Measurements from ENCODE around the gene APCDD1. TPM values are rescaled to one million over a fixed set of nuclear protein-coding genes. Genes with fewer than 3 reads are reported as not detected.

Gene APCDD1
- polyA plus RNA-seq, 1 experiment: 0.01 TPM

DNA sequence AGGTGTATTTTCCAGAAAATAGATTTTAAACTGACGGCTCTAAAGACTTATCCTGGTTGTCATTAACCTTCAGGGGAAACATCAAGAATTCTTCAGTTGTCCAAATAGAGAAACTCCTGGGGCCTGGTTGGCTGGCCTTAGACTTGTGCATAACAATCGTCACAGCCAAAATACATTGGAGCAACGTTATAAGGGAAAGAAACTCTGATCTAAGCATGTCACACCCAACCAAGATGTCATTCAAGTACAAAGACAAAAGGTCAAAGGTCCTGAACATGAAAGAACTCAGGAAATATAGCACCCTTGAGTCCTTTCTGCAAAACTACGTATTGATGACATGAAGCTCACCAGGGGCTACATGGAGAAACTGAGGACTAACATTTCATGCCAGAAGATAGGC is 23.8 kb upstream of the APCDD1 start:
- H3K9me3 ChIP-seq (ENCODE audit: control insufficient read depth, insufficient read depth, low read length): no peaks in the 10 kb centered on the region
- ChIA-PET CTCF (no interaction called here), POLR2A (no interaction called here)
- no peak for DNase-seq (ENCODE audit: low read depth, low spot score)
- no peak overlapping the region for H3K4me3 ChIP-seq (ENCODE audit: low read depth, low read length)
- H3K27ac ChIP-seq (ENCODE audit: low read depth, low read length): no peak overlapping the region
- peaks cover 3% of the 10 kb centered on the region for H3K27me3 ChIP-seq (ENCODE audit: control insufficient read depth, insufficient read depth, low read length)
- TF ChIP-seq, protein P1, sequence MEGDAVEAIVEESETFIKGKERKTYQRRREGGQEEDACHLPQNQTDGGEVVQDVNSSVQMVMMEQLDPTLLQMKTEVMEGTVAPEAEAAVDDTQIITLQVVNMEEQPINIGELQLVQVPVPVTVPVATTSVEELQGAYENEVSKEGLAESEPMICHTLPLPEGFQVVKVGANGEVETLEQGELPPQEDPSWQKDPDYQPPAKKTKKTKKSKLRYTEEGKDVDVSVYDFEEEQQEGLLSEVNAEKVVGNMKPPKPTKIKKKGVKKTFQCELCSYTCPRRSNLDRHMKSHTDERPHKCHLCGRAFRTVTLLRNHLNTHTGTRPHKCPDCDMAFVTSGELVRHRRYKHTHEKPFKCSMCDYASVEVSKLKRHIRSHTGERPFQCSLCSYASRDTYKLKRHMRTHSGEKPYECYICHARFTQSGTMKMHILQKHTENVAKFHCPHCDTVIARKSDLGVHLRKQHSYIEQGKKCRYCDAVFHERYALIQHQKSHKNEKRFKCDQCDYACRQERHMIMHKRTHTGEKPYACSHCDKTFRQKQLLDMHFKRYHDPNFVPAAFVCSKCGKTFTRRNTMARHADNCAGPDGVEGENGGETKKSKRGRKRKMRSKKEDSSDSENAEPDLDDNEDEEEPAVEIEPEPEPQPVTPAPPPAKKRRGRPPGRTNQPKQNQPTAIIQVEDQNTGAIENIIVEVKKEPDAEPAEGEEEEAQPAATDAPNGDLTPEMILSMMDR (IDR thresholded peaks at IDR 0.05; ENCODE audit: low read depth, low read length): no peak

DNA sequence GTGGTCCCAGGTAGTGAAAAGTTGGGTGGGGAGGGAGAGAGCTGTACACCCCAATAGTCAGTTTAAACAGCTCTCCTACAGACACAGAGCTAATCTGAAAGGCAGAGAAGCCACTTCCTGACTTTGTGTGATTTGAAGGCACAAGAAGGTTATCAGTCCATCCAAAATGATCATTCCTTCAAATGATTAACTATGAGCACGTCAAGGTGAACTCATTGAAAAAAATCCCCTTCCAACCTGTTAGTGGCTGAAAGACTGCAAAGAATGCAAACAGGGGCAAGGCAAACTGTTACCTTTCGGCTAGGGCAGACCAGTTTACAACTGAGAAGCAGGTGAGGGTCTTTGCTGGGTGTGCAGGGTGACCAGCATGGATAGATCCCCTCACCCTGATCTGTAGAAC is 22.8 kb upstream of the APCDD1 start:
- Histone ChIP-seq H3K27ac (ENCODE audit: low read depth, low read length) (no peak overlapping the region), H3K9me3 (ENCODE audit: control insufficient read depth, insufficient read depth, low read length) (no peaks in the 10 kb centered on the region), H3K4me3 (ENCODE audit: low read depth, low read length) (no peak overlapping the region), H3K27me3 (ENCODE audit: control insufficient read depth, insufficient read depth, low read length) (peaks cover 3% of the 10 kb centered on the region)
- POLR2A ChIA-PET: no interaction called here
- TF ChIP-seq, protein P1 (IDR thresholded peaks at IDR 0.05; ENCODE audit: low read depth, low read length): no peak
- no peak for DNase-seq (ENCODE audit: low read depth, low spot score)
- CTCF ChIA-PET: no interaction called here

DNA sequence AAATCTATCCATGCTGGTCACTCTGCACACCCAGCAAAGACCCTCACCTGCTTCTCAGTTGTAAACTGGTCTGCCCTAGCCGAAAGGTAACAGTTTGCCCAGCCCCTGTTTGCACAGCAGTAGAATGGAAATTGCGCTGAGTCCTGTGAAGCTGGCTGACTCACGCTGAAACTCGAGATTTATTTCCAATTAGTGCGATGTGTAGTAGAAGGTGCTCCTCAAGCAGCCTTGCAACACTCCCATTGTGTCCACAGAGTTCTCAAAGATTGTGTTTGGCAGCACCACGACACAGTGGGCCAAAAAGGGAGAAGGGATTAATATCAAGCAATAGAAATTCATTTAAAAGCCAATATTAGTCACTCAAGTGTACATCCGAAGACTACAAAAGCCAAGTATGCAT is 21.7 kb upstream of the APCDD1 start:
- POLR2A ChIA-PET: no interaction called here

DNA sequence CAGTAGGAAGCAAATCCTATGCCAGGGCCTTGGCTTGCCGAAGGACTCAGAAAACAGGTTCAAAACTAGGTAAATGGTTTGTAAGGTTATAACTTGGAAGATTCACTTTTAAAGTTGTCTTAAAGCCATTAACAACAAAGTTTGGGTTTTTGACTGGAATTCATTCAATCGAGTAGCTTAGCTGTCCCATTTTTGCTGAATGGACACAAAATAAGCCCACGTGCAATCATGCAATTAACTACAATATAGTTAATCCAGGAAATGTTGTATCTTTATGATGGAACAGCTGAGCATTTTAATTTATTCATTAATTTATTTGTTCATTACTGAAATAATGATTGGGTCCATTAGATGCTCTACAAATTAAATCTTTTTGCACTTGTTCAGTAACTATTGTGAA is 18.3 kb upstream of the APCDD1 start:
- Histone ChIP-seq H3K27ac (ENCODE audit: low read depth, low read length) (no peak overlapping the region), H3K27me3 (ENCODE audit: control insufficient read depth, insufficient read depth, low read length) (peaks cover 3% of the 10 kb centered on the region), H3K4me3 (ENCODE audit: low read depth, low read length) (no peak overlapping the region), H3K9me3 (ENCODE audit: control insufficient read depth, insufficient read depth, low read length) (no peaks in the 10 kb centered on the region)
- POLR2A ChIA-PET: no interaction called here
- CTCF ChIA-PET: no interaction called here
- DNase-seq (ENCODE audit: low read depth, low spot score): no peak
- TF ChIP-seq, protein P1 (IDR thresholded peaks at IDR 0.05; ENCODE audit: low read depth, low read length): no peak

More for the DNA sequence above, 21.7 kb upstream of the APCDD1 start:
- TF ChIP-seq, protein P1 (IDR thresholded peaks at IDR 0.05; ENCODE audit: low read depth, low read length): no peak
- no peak overlapping the region for H3K27ac ChIP-seq (ENCODE audit: low read depth, low read length)
- no peaks in the 10 kb centered on the region for H3K9me3 ChIP-seq (ENCODE audit: control insufficient read depth, insufficient read depth, low read length)
- no peak overlapping the region for H3K4me3 ChIP-seq (ENCODE audit: low read depth, low read length)
- DNase-seq (ENCODE audit: low read depth, low spot score): no peak
- peaks cover 3% of the 10 kb centered on the region for H3K27me3 ChIP-seq (ENCODE audit: control insufficient read depth, insufficient read depth, low read length)
- CTCF ChIA-PET: no interaction called here

DNA sequence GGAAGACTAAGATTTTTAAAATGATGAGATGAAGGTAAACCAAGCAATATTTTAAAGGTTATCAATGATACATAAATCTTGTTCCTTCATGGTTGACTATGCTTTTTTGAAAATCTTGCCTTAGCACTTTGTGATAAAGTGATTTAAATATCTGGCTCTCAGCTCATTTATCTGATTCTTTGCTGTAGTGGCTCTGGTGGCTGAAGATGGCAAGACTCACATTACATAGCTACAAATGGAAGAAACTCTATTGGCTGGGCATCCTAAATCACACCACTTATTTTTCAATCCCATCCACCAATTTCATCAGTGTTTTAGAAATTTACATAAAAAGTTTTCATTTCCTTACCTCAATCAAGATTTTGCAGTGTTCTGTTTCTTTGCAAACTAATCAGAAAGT is 16.6 kb upstream of the APCDD1 start:
- TF ChIP-seq, protein P1 (IDR thresholded peaks at IDR 0.05; ENCODE audit: low read depth, low read length): no peak
- Histone ChIP-seq H3K4me3 (ENCODE audit: low read depth, low read length) (no peak overlapping the region), H3K27ac (ENCODE audit: low read depth, low read length) (no peak overlapping the region), H3K27me3 (ENCODE audit: control insufficient read depth, insufficient read depth, low read length) (peaks cover 9% of the 10 kb centered on the region), H3K9me3 (ENCODE audit: control insufficient read depth, insufficient read depth, low read length) (no peaks in the 10 kb centered on the region)
- no peak for DNase-seq (ENCODE audit: low read depth, low spot score)
- ChIA-PET POLR2A (no interaction called here), CTCF (no interaction called here)

Measured in AG04450 (cell line).